GM18505 (cell line): ENCODE results near the gene OXCT1.

Experiments
- ATAC-seq: cut with Tn5 transposase; IDR thresholded peaks from one replicate; pipeline ENCODE4 v1.9.1; 2021; ENCODE audit not compliant: unreplicated experiment
- POLR2A ChIP-seq: IDR thresholded peaks from 4 replicates; pipeline ENCODE4 v1.6.1; 2011; ENCODE audit warnings: borderline replicate concordance; ENCODE audit not compliant: insufficient read depth, insufficient read length; ENCODE audit errors: extremely low read depth

OXCT1 gene

DNA sequence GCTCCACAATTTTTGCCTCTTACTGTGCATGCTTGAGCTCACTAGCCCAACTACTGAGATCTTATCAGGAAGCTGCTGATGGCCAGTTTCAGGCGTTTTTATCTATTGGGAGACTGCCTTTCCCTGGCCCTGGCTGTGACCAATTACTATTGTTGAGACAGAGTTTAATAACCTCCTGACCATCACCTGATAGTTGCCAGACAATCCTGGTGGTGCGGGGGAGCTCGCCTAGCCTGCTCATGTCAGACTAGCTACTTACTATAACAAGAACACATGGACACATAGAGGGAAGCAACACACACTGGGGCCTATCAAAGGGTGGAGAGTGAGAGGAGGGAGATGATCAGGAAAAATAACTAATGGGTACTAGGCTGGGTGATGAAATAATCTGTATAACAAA lies 13.0 kb upstream of the OXCT1 start:
- no peak for ATAC-seq
- no peak for TF ChIP-seq POLR2A

GRCh38 chr5:41882765-41883164 lies 12.5 kb upstream of the OXCT1 start:
- no peak for TF ChIP-seq POLR2A
- no peak for ATAC-seq

DNA sequence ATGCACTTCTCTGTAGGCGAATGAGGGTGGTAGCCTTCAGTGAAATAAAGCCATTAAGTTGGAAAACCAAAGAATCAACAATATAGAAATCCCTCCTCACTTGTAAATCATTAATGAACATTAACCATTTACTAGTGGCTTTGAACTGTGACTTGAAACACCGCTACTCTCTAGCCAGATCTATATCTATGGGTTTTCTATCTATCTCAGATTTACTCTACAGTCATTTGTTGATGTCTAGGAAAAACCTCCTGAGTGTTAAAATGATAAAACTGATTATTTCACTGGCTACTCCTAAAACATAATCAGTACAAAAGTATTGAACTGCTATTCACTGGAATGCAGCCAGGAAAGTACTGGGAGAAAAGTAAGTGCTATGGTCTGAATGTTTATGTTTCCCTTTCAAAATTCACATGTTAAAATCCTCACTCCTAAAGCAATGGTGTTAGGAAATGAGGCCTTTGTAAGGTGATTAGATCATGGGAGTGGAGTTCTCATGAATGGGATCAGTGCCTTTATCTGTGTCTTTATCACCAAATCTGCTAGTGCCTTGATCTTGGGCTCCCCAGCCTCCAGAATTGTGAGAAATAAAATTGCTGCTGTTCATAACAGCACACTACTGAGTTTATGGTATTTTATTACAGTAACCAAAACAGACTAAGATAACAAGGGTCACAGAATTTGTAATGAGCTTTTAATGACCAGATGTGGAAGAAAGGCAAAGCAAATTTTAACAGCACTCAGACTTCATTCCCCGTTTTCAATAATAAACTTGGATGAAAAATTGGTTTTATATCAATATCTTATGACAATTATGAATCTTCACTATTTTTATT lies 8.6 kb upstream of the OXCT1 start:
- no peak for TF ChIP-seq POLR2A
- ATAC-seq = no peak

- no peak for ATAC-seq
- no peak for TF ChIP-seq POLR2A
Observed at GRCh38 chr5:41878173-41878572, 7.9 kb upstream of the OXCT1 start.

DNA sequence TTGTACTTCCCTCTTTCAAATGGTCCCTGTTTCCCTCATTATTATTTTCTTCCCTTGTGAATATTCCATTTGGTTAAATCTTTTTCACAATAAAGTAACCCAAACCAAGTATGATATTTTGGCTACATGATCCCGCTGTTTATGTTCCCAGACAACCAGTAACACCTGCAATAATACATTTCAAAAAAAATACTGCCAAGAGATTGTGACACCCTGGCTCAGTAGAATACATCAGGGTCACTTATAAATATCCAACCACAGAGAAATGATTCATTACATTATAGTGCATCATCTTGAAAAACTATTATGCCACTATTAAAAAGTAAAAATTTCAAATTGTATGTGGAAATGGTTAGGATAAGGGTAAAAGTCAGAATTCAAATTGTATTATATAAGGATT lies 7.2 kb upstream of the OXCT1 start:
- no peak for ATAC-seq
- TF ChIP-seq POLR2A = no peak

GRCh38 chr5:41876678-41877077 lies 6.5 kb upstream of the OXCT1 start:
- no peak for TF ChIP-seq POLR2A
- ATAC-seq = no peak

- no peak for TF ChIP-seq POLR2A
- ATAC-seq = no peak
Observed at GRCh38 chr5:41875121-41875520, 4.9 kb upstream of the OXCT1 start.

DNA sequence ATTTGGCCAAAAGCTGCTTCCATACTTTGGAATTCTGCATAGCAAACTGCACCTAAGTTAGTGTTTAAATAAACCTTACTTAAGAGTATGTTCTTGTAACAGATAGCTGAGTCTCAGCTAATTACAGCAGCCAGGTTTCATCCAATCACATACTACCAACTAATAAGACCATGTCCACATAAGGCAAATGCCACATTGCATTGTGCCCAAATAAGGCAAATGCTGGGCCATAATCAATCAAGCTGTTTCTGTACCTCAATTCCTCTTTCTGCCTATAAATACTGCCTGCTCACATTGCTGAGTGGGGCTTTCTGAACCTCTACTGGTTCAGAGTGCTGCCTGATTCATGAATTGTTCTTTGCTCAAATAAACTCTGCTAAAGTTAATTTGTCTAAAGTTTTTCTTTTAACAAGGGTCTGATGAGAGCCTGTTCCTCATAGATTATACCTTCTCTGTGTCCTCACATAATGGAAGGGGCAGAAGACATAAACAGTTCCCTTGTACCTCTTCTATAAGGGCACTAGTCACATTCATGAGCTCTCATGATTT lies 4.4 kb upstream of the OXCT1 start:
- ATAC-seq = no peak

DNA sequence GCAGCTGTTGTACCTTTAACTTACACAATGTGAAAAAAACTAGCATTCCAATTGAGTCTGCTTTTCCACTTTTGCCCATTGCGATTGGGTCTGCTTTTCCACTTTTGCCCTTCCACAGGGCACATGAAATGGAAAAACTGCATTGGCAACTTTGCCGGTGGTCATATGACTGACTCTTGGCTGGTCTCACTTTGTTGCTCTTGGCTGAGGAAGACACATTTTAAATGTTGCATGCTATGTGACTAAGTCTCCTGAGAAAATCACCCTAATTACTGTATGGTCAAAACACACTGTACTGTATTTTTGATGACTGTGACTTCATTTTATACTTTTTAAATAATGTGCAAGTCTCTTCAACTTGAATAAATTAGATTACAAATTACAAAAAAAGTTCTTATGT lies 1.6 kb upstream of the OXCT1 start:
- ATAC-seq = no peak
- TF ChIP-seq POLR2A = no peak

More for the DNA sequence above, 4.4 kb upstream of the OXCT1 start:
- TF ChIP-seq POLR2A = no peak

- no peak for TF ChIP-seq POLR2A
- no peak for ATAC-seq
Observed at GRCh38 chr5:41870627-41871048, 413 bp upstream of the OXCT1 start.

DNA sequence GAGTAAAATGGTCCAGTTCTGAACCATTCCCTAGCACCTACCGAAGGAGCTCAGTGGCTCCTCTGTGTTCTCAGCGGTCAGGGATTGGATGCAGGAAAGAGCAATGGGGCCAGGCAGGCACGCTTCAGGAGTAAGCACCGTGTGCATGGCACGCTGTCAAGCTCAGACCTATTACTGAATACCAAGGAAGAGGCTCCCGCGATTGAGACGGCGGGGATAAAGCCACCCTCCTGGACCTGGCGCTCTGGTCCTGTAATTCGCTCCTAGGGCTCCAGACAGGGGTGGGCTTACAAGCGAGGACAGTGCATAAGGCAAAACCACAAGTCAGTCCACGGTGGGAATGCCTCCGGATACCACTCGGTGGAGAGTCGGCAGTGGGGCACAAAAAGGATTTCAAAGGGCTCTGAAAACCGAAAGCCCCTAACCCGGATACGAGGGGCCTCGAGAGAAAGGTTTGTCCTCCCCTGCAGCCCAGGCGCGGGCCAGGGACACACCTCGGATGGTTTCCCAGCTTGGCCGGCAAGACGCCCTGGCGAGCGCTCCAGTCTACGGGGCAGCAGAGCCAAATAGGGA lies 988 bp downstream of the OXCT1 start:
- TF ChIP-seq POLR2A = no peak
- ATAC-seq = no peak

- peak; percentile 57 for ATAC-seq
Observed at GRCh38 chr5:41863871-41864486, 6.2 kb downstream of the OXCT1 start.

DNA sequence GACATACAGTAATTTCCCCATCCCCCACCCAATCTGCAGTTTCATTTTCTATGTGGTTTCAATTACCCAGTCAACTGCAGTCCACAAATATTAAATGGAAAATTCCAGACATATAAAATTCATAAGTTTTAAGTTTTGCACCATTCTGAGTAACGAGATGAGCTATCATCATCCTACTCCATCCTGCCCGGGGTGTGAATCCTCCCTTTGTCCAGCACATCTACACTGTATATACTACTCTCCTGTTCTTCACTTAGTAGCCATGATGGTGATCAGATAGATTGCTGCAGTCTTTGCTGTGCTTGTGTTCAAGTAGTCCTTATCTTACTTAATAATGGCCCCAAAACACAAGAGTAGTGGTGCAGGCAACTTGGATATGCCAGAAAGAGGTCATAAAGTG lies 11.3 kb downstream of the OXCT1 start:
- no peak for TF ChIP-seq POLR2A
- ATAC-seq = no peak

More at GRCh38 chr5:41863871-41864486, 6.2 kb downstream of the OXCT1 start:
- TF ChIP-seq POLR2A = no peak
